GM12891 (cell line): Measurements from ENCODE around the gene ABCA12.

Experiments used
- PAX5 ChIP-seq: IDR thresholded peaks from 2 replicates; pipeline ENCODE4 v1.6.1; 2011; ENCODE audit warnings: low read length, moderate library complexity, mild to moderate bottlenecking; ENCODE audit not compliant: insufficient read depth, severe bottlenecking
- POLR2A ChIP-seq: IDR thresholded peaks from 2 replicates; pipeline ENCODE4 v1.6.1; 2011; ENCODE audit warnings: low read depth, low read length, control low read depth
- POLR2AphosphoS5 ChIP-seq: IDR thresholded peaks from 2 replicates; pipeline ENCODE4 v1.6.1; 2011; ENCODE audit warnings: low read depth, low read length, control low read depth
- SPI1 ChIP-seq: IDR thresholded peaks from 2 replicates; pipeline ENCODE4 v1.6.1; 2011; ENCODE audit warnings: low read depth, low read length, control low read depth
- TAF1 ChIP-seq: IDR thresholded peaks from 2 replicates; pipeline ENCODE4 v1.6.1; 2011; ENCODE audit warnings: low read depth, low read length, control low read depth

DNA sequence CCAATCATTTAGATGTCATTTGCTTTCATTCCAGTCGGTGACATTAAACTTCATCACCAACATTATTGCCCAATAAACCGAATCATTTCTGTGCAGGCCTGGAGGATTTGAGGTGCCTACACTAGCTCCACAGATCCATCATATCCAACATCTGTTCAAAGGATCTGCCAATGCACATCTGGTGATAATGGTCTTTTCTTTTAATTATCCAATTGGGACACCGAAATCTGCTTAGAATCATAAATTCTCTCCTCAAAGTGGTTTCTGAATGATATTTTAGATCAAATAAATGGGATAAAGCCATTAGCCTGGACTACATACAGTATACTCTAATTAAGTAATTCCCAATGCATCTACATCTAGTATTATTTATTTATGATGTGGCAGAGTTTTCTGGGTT is 85.6 kb downstream of the ABCA12 start:
- no peak for TF ChIP-seq POLR2A
- TF ChIP-seq POLR2AphosphoS5, result no peak
- no peak for TF ChIP-seq SPI1
- no peak for TF ChIP-seq PAX5
- TF ChIP-seq TAF1, result no peak
